Activated naive CD4-positive, alpha-beta T cell treated with anti-CD3 and anti-CD28 coated beads for 36 hours (primary cell): Measurements from ENCODE around the gene ST3GAL5. TPM values are rescaled to one million over a fixed set of nuclear protein-coding genes. Genes with fewer than 3 reads are reported as not detected.
A peak's percentile ranks its signal among the peaks of the same experiment; 100 is the strongest.

Experiments used
- CTCF ChIA-PET: fragments of 350-600 bp; sonication (Branson Sonifier 250); formaldehyde crosslinking; loops from one replicate; lab custom pipeline; 2021; ENCODE audit warnings: antibody characterized with exemption; lab: Charles Lee
- DNase-seq: peaks from one replicate; pipeline ENCODE4 v3.0.0-alpha.2; 2020
- H3K27ac Mint-ChIP-seq: one replicate; pipeline ENCODE4 v1.8.0; 2021; ENCODE audit warnings: mild to moderate bottlenecking, mixed read lengths
- H3K27me3 Mint-ChIP-seq: one replicate; pipeline ENCODE4 v1.8.0; 2021; ENCODE audit warnings: low read depth, mixed read lengths
- H3K36me3 Mint-ChIP-seq: one replicate; pipeline ENCODE4 v1.8.0; 2021; ENCODE audit warnings: low read depth, mixed read lengths
- H3K4me1 Mint-ChIP-seq: one replicate; pipeline ENCODE4 v1.8.0; 2021; ENCODE audit warnings: low read depth, mixed read lengths
- H3K4me3 Mint-ChIP-seq: one replicate; pipeline ENCODE4 v1.8.0; 2021; ENCODE audit warnings: mild to moderate bottlenecking, moderate library complexity, mixed read lengths
- H3K9me3 Mint-ChIP-seq: one replicate; pipeline ENCODE4 v1.8.0; 2021; ENCODE audit warnings: mixed read lengths
- intact Hi-C: fragments of 100-400 bp; cut with micrococcal nuclease; formaldehyde crosslinking; loops from one replicate; pipeline ENCODE4 v1.15.1; 2023
- total RNA-seq, 2 experiments: library from RNA; stranded (reverse); gene quantifications; one replicate each; pipeline ENCODE4 v1.2.3, GENCODE V29; 2021

The ST3GAL5 gene
- total RNA-seq, 2 experiments from 2014 or later: 9.5 to 10.4 TPM

DNA sequence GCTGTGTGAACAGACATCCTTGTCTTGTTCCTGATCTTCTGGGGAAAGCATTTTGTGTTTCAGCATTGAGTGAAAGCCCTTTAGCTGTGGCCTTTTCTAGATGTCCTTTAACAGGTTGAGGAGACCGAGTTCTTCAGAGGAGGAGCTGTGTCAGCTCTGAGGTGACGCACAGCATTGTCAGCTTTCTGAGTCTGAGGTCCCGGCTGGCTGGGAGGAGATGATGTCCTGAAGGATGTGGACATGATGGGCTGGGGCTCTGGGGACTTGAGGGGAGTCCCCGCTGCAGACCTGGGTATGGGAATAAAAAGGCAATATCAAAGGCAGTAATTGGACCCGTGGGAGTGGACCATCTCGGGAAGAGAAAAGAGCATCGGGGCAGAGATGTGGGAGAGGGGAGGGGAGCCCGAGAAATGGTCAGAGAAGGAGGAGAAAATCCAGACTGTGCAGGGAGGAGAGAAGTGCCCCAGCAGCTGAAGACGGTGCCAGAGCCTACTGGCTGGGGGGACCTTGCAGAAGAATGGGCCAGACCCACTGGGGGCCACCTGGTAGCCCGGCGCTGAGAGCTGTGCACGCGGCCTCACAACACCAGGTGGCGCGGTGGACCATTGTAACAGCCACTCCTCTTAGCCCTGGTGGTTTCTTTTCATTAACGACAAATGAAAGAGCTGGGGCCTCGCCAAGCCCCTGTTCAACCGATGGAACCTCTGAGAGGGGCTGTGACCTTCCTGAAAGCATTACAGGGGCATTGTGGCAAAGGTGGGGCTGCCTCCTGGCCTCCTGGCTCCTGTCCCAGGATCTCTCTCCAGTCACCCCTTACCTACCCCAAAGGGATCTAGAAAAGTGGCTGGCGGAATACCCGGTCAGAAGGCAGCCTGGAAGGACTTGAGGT lies 61.6 kb downstream of the ST3GAL5 start:
- H3K27me3 Mint-ChIP-seq: no peaks in the 10 kb centered on the region
- peaks cover 11% of the 10 kb centered on the region for H3K4me1 Mint-ChIP-seq
- H3K27ac Mint-ChIP-seq: no peak overlapping the region
- H3K36me3 Mint-ChIP-seq: no peaks in the 10 kb centered on the region
- no peaks in the 10 kb centered on the region for H3K9me3 Mint-ChIP-seq
- peak overlapping the region; percentile 6 for H3K4me3 Mint-ChIP-seq
- CTCF ChIA-PET: interaction anchor here (0.5 to 8.8 kb wide), 53 partner anchors 8 to 477 kb away, joined by 3 to 123 read pairs (median 4); partner anchors contain the start of genes POLR1A, PTCD3 and ST3GAL5
- intact Hi-C loops: loop anchor here (1.0 to 10.0 kb wide), 5 partner anchors 62 to 540 kb away; partner anchors contain the start of genes IMMT and MRPL35
- DNase-seq: peak; percentile 88

DNA sequence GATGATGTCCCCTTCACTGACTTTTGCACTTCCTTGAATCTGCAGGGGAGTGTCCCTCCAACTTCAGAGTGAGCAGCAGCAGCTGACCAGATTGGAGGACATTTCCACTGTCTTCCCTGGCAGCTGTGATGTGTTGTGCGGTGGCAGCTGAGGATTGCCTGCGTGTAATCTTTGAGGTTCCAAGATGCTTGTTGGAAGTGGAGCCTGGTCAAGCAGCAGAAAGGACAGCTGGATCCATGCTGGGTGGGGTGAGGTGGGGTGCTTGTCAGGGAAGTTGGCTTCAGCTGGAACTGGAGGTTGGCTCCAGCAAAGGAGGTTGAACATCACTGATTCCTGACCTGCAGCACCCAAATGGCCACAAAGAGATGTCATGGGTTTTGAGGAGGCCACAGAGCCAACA lies 64.8 kb downstream of the ST3GAL5 start:
- Mint-ChIP-seq H3K36me3 (no peaks in the 10 kb centered on the region), H3K9me3 (no peaks in the 10 kb centered on the region), H3K27me3 (no peaks in the 10 kb centered on the region), H3K27ac (no peak overlapping the region), H3K4me3 (no peak overlapping the region), H3K4me1 (peaks cover 6% of the 10 kb centered on the region)
- DNase-seq: no peak
- CTCF ChIA-PET: interaction anchor here (1.2 to 8.8 kb wide), 3 partner anchors 10 to 254 kb away, joined by 3 to 117 read pairs (median 6); no protein-coding TSS in a partner anchor
- intact Hi-C loops: loop anchor here (10.0 kb wide), 1 partner anchor 371 kb away; the partner anchor contains the start of genes IMMT and MRPL35

DNA sequence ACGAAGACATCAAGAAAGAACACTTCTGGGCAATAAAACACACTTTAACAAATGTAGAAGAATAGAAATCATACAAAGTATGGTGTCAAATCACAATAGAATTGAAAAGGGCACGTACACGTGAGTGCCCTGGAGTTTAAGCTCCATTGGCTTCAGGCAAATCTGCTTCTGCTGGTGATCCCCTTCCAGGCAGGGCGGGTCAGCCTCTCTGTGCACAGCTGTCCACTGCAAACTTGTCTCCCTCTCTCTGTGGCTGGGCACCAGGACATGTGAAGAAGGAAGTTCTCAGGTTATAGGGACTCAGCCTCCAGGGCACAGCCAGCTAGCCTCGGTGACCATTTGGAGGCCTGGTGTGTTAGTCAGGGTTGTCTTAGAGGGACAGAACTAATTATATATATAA lies 66.0 kb downstream of the ST3GAL5 start:
- intact Hi-C loops: loop anchor here (10.0 kb wide), 1 partner anchor 372 kb away; the partner anchor contains the start of genes IMMT and MRPL35
- DNase-seq: no peak
- Mint-ChIP-seq H3K4me3 (no peak overlapping the region), H3K27ac (no peak overlapping the region), H3K36me3 (no peaks in the 10 kb centered on the region), H3K9me3 (no peaks in the 10 kb centered on the region), H3K4me1 (peaks cover 1% of the 10 kb centered on the region), H3K27me3 (no peaks in the 10 kb centered on the region)
- CTCF ChIA-PET: interaction anchor here (1.2 to 8.8 kb wide), 5 partner anchors 8 to 257 kb away, joined by 3 to 117 read pairs (median 4); no protein-coding TSS in a partner anchor

DNA sequence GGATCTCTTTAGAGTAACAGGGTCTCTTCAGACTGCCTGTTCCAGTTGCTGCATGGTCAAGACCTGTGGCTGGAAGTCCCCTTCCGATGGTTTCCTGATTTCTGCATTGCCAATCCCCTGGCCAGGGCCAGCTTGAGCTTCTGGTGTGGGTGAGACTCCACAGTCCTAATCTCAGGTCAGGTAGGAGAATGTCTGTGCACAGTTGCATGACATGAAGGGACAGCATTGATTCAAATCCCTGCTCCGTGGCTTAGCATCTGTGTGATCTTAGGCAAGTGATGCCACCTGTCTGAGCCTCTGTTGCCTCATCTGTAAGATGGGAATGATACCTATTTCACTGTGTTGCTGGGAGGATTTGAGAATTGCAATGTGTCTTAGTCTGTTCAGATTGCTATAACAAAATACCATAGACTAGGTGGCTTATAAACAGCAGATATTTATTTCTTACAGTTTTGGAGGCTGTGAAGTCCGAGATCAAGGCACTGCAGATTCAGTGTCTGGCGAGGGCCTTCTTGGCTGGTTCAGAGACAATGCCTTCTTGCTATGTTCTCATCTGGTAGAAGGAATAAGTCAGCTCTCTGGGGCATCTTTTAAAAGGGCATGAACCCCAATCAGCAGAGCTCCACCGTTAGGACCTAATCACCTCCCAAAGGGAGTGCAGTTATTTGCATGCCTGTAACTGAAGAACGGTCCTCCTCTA lies 68.8 kb downstream of the ST3GAL5 start:
- no peaks in the 10 kb centered on the region for H3K36me3 Mint-ChIP-seq
- H3K27ac Mint-ChIP-seq: no peak overlapping the region
- intact Hi-C loops: loop anchor here (10.0 kb wide), 1 partner anchor 375 kb away; the partner anchor contains the start of genes IMMT and MRPL35
- H3K4me1 Mint-ChIP-seq: no peaks in the 10 kb centered on the region
- H3K27me3 Mint-ChIP-seq: no peaks in the 10 kb centered on the region
- no peak for DNase-seq
- H3K9me3 Mint-ChIP-seq: no peaks in the 10 kb centered on the region
- H3K4me3 Mint-ChIP-seq: no peak overlapping the region
- CTCF ChIA-PET: interaction anchor here (0.6 to 2.1 kb wide), 5 partner anchors 7 to 182 kb away, joined by 3 to 5 read pairs (median 4); no protein-coding TSS in a partner anchor

DNA sequence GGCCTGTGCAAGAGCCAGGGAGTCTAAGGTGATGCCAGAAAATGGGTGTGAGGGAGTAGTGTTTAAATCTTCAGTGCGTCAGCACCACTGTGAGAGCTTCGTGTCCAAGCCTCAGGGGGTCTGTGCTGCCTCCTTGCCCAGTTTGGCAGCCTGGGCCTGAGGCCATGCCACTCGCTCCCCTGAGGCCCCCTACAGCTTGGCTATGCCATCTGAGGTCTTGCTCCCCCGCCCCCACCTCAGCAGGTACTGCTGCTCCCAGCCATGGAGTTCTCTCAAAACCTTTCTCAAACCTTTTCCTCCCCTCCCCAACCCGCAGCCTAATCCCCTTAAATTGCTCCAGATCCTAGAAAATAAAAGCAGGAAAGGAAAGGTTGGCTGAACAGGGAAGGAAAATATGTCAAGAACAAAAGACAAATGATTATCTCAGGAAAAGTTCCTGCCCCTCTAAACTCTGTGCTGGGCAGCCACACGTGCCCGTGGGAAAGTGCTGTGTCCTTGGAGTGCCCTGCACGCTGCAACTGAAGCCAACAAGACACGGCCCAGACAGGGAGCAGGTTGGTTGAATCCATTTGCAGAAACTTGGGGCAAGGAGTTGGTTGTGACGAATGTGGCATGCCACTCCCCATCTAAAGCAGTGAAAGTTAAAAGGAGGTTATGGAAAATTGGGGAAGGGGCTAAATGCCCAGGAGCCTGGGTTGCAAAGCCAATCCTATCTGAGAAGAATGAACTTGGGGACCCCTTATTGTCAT lies 73.8 kb downstream of the ST3GAL5 start:
- no peak for DNase-seq
- peaks cover 1% of the 10 kb centered on the region for H3K27me3 Mint-ChIP-seq
- CTCF ChIA-PET: interaction anchor here (1.0 to 5.2 kb wide), 26 partner anchors 9 to 265 kb away, joined by 3 to 66 read pairs (median 6); partner anchors contain the start of gene ATOH8
- no peaks in the 10 kb centered on the region for H3K36me3 Mint-ChIP-seq
- intact Hi-C loops: loop anchor here (1.0 kb wide), 3 partner anchors 65 to 136 kb away; no protein-coding TSS in a partner anchor
- no peaks in the 10 kb centered on the region for H3K4me1 Mint-ChIP-seq
- H3K9me3 Mint-ChIP-seq: no peaks in the 10 kb centered on the region
- H3K27ac Mint-ChIP-seq: no peak overlapping the region
- no peak overlapping the region for H3K4me3 Mint-ChIP-seq

DNA sequence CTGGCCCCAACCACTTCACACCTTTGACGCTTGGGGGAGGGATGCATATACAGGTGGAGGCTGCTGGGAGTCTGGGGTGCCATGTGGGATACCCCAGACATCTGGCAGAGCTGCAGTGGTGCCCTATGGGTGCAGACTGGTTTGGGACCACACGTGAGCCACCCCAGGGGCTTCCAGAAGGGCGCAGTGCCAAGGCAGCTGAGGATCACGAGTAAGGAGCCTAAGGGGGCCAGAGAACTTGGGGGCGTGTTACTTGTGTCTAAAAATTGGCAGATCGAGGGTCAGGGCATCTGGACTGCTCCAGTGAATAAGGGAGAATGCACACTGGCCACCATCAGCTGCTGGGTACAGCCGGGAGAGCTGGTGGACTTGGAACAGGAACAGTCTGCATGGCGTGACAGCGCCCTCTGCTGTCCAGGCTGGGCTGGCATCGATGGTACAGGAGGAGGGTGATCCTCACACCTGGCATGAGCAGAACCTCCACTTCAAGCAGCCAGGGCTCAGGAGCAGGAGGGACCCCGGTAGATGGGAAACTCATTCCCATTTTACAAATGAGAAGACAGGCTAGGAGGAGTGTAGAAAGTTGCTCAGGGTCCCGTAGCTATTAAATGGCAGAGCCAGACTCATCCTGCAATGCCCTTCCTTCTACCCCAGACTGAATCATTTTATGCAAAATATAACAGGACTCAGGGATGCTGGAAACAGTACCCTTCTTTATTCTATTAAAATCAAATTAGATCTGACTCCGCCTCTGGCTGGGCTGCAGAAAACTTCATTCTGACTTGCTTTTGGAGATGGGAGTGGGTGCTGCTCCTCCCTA lies 74.6 kb downstream of the ST3GAL5 start:
- Mint-ChIP-seq H3K27ac (no peak overlapping the region), H3K27me3 (peaks cover 1% of the 10 kb centered on the region), H3K36me3 (no peaks in the 10 kb centered on the region), H3K4me1 (no peaks in the 10 kb centered on the region), H3K9me3 (no peaks in the 10 kb centered on the region), H3K4me3 (no peak overlapping the region)
- intact Hi-C loops: loop anchor here (1.0 kb wide), 3 partner anchors 64 to 135 kb away; no protein-coding TSS in a partner anchor
- peak; percentile 92 for DNase-seq
- CTCF ChIA-PET: interaction anchor here (0.7 to 5.2 kb wide), 35 partner anchors 9 to 584 kb away, joined by 3 to 66 read pairs (median 4); partner anchors contain the start of gene ATOH8

DNA sequence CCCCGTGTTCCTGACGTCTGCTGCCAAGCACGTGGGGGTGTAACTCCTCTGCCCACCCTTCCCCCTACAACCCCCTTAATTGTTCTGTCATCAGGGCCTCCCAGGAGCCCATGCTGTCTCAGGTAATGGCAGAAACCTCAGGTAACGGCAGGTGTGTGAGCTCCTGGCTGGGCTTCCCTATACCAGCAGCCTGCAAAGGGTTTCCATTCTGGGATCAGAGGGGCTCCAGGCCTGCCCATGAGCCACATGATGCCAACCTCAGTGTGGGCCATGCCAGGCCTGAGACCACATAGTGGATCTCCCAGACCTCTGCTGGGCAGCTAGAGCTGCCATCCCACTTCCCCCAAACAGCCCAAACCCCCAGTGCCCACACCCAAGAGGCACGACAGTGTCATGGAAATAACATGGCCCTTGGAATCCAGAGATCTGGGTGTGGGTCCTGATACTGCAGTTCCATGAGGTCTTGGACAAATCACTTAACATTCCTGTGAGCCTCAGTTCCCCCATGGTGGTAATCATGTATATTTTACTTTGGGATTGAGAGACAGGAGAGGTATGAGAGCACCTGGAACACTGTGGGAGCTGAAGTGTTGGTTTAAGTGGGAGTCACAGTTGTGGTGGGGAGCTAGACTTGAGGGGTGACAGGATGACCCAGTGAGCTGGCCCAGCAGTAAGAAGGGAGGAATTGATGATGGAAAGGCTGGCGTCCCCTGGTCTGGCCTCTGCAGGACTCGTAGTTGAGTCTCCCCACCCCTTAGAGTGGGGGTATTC lies 75.4 kb downstream of the ST3GAL5 start:
- CTCF ChIA-PET: interaction anchor here (0.5 to 5.2 kb wide), 39 partner anchors 9 to 585 kb away, joined by 3 to 66 read pairs (median 4); partner anchors contain the start of gene ATOH8
- peaks cover 1% of the 10 kb centered on the region for H3K27me3 Mint-ChIP-seq
- no peak for DNase-seq
- no peaks in the 10 kb centered on the region for H3K36me3 Mint-ChIP-seq
- no peaks in the 10 kb centered on the region for H3K4me1 Mint-ChIP-seq
- no peaks in the 10 kb centered on the region for H3K9me3 Mint-ChIP-seq
- no peak overlapping the region for H3K27ac Mint-ChIP-seq
- H3K4me3 Mint-ChIP-seq: no peak overlapping the region
- intact Hi-C loops: no loop called here

DNA sequence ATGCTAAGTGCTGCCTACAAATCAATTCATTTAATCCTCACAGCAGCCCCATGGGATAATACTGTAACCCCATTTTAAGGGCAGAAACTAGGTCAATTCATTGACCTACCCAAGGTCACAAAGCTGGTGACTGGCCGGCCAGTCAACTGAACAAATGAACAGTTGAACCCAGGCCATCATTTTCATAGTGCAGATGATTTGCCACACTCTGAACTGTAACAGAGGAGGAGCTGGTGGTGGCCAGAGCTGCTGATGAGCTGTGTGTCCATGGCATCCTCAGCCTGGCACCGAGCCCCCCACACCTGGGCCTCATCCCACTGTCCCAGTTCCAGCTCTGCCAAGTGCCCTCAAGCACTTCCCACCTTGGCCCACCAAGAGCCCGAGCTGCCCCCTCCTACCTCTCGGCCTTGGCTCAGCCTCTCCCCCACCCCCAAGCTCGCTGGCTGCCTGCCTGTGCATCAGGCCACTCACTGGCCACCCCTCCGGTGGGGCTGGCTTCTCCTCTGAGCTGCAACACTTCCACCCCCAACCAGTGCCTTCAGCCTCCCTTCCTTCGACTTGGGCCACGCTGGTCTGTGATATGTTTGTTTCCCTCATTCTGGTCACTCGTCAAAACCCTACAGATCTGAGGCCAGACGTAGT lies 76.6 kb downstream of the ST3GAL5 start:
- CTCF ChIA-PET: interaction anchor here (0.8 to 5.2 kb wide), 10 partner anchors 9 to 267 kb away, joined by 3 to 66 read pairs (median 4); no protein-coding TSS in a partner anchor
- H3K9me3 Mint-ChIP-seq: no peaks in the 10 kb centered on the region
- intact Hi-C loops: no loop called here
- H3K4me1 Mint-ChIP-seq: no peaks in the 10 kb centered on the region
- H3K27me3 Mint-ChIP-seq: peaks cover 1% of the 10 kb centered on the region
- H3K27ac Mint-ChIP-seq: no peak overlapping the region
- DNase-seq: no peak
- H3K36me3 Mint-ChIP-seq: no peaks in the 10 kb centered on the region
- H3K4me3 Mint-ChIP-seq: no peak overlapping the region

DNA sequence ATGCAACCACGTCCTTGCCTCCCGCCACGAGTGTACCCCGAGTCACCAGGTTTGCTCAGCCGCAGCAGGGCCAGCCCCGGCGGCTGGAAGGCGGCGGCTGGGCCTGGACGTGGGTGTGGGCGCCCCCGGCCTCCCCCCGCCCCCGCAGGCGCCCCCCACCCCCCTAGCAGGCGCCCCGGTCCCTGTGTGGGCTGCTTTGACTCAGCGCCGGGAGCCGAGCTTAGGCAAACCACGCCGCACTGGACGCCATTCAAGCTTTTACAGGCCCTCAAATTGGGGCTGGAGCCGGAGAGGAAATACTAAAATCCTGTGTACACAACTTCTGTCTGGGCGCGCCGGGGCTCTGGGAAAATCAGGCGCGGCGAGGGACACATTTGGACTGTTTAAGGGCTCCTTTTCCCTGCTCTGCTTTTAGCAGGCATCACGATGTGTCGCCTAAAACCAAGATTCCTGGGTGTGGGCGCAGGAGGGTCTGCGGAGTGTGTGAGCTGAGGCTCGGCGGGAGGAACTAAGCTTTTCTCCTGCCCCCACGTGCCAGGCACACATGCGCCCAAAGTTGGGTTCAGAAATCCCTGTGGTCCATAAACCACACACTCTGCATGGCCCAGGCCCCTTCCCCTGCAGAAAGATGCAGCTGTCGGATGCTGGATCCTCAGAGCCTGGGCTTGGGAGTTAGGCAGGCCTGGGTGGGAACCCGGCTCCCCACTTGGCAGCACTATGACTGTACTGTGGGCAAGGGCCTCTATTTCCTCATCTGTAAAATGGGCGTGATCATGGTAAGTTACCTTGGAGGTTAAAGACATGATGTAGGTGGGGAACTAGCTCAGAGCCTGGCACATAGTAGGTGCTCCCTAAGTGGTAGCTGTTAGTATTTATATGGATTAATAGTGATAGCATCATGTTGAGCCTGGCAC lies 77.4 kb downstream of the ST3GAL5 start:
- intact Hi-C loops: no loop called here
- CTCF ChIA-PET: interaction anchor here (0.5 to 1.7 kb wide), 9 partner anchors 8 to 268 kb away, joined by 3 to 6 read pairs (median 4); no protein-coding TSS in a partner anchor

More for the DNA sequence above, 77.4 kb downstream of the ST3GAL5 start:
- H3K27ac Mint-ChIP-seq: no peak overlapping the region
- H3K36me3 Mint-ChIP-seq: no peaks in the 10 kb centered on the region
- peaks cover 1% of the 10 kb centered on the region for H3K27me3 Mint-ChIP-seq
- H3K4me1 Mint-ChIP-seq: no peaks in the 10 kb centered on the region
- no peak for DNase-seq
- no peak overlapping the region for H3K4me3 Mint-ChIP-seq
- H3K9me3 Mint-ChIP-seq: no peaks in the 10 kb centered on the region
